Measurements from ENCODE around the gene S100A2. TPM values are rescaled to one million over a fixed set of nuclear protein-coding genes. Genes with fewer than 3 reads are reported as not detected.

The S100A2 gene
- total and polyA plus RNA-seq, 2 of the 13 experiments (the other 11 are each of a cell fraction or from before 2014, with no cell fraction given), result 1.2 TPM

- no peak for TF ChIP-seq ZNF513 (CRISPR knock-in tag; conservative IDR thresholded peaks at IDR 0.05)
- TF ChIP-seq TGIF2 (CRISPR knock-in tag; IDR thresholded peaks at IDR 0.05), result 0 out of 2 replicates have a peak, but pooled peaks have one; percentile 48
- TF ChIP-seq ZNF639 (CRISPR knock-in tag; conservative IDR thresholded peaks at IDR 0.05), result no peak
- no peak for TF ChIP-seq ZNF619 (CRISPR knock-in tag; IDR thresholded peaks at IDR 0.05)
- peak; percentile 79; the same call in 1 of the 2 replicates for TF ChIP-seq SP5 (CRISPR knock-in tag; IDR thresholded peaks at IDR 0.05; ENCODE audit: borderline replicate concordance, low read depth)
- no peak for TF ChIP-seq ZNF660 (CRISPR knock-in tag; IDR thresholded peaks at IDR 0.05; ENCODE audit: borderline replicate concordance, low read depth)
- TF ChIP-seq FOSL1 (CRISPR knock-in tag; IDR thresholded peaks at IDR 0.05; ENCODE audit: borderline replicate concordance), result no peak
- no peak for TF ChIP-seq MAFG (CRISPR knock-in tag; IDR thresholded peaks at IDR 0.05)
- no peak for TF ChIP-seq ZNF558 (CRISPR knock-in tag; IDR thresholded peaks at IDR 0.05; ENCODE audit: borderline replicate concordance)
- TF ChIP-seq GZF1 (CRISPR knock-in tag; IDR thresholded peaks at IDR 0.05), result no peak
- TF ChIP-seq ZNF142 (CRISPR knock-in tag; IDR thresholded peaks at IDR 0.05), result no peak
- peak; percentile 49; the same call in 1 of the 2 replicates for TF ChIP-seq ZNF414 (CRISPR knock-in tag; IDR thresholded peaks at IDR 0.05)
- peak; percentile 28; the same call in 1 of the 2 replicates for TF ChIP-seq POGZ (CRISPR knock-in tag; IDR thresholded peaks at IDR 0.05)
- no peak for TF ChIP-seq ZBTB46 (CRISPR knock-in tag; IDR thresholded peaks at IDR 0.05; ENCODE audit: borderline replicate concordance)
- TF ChIP-seq NFKBIZ (CRISPR knock-in tag; IDR thresholded peaks at IDR 0.05), result no peak
Observed at GRCh38 chr1:153545067-153546055, 20.3 kb downstream of the S100A2 start, which contains the start of gene S100A4 (continued).

All from HepG2 (cell line).